ENCODE data around the gene ZGPAT. TPM values are rescaled to one million over a fixed set of nuclear protein-coding genes. Genes with fewer than 3 reads are reported as not detected.
A peak's percentile ranks its signal among the peaks of the same experiment; 100 is the strongest.

The ZGPAT gene
- total and polyA plus RNA-seq, 2 of the 8 experiments (the other 6 are each of a cell fraction or from before 2014, with no cell fraction given), result 14.5 to 21.4 TPM

DNA sequence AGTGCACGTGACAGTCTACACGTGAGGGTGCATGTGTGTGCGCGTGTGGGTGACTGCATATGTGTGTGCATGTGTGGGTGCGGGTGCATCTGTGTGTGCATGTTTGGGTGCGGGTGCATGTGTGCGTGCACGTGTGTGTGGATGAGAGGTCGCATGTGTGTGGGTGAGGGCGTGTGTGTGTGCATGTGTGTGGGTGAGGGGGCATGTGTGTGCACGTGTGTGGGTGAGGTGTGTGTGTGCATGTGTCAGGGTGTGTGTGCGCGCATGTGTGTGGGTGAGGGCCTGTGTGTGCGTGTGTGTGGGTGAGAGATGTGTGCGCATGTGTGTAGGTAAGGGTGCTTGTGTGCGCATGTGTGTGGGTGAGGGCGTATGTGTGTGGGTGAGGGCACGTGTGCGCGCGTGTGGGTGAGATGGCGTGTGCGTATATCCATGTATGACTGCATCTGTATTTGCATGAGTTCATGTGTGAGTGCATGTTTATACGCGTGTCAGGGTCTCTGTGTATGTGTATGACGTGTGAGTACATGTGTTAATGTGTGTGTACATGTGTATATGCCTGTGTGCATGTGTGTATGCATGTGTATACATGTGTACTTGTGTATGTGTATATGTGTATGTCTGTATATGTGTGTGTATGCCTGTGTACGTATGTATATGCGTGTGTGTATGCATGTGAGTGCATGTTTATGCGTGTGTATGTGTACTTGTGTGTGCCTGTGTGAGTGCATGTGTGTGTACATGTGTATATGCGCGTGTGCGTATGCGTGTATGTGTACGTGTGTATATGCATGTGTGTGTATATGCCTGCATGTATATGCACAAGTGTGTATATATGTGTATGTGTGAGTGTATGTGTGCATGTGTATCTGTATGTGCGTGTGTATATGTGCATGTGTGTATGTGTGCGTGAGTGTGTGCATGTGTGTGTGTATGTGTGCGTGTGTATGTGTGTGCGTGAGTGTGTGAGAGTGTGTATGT, 24.6 kb downstream of the ZGPAT start:
- 0 out of 2 replicates have a peak overlapping the region, but pooled peaks have one; percentile 7 for H2BK20ac ChIP-seq (ENCODE audit: low read length)
- 84% methylated on average over 38 of the region's 38 CpGs; no CpG with 5 or more reads in 1 of the 2 experiments for WGBS, 2 experiments (ENCODE audit: extremely low coverage in 1 of 2, insufficient coverage in 1 of 2, insufficient read length in 1 of 2, insufficient replicate concordance in 2 of 2, low coverage in 1 of 2, low lambda C conversion rate in 2 of 2, missing lambda C conversion rate in 1 of 2)
- H3K27ac ChIP-seq (ENCODE audit: low read depth, low read length), result no peak overlapping the region
- no peak overlapping the region for H4K8ac ChIP-seq (ENCODE audit: extremely low read depth, insufficient read depth, low read length)
- no peak overlapping the region for H4K91ac ChIP-seq (replicated peaks; ENCODE audit: insufficient read length, low read length)
- H3K56ac ChIP-seq (replicated peaks; ENCODE audit: insufficient read length, low read depth, low read length), result no peak overlapping the region
- H3K23me2 ChIP-seq (ENCODE audit: low read depth, low read length), result peaks cover 3% of the 10 kb centered on the region
- no peak overlapping the region for H3K4ac ChIP-seq (replicated peaks; ENCODE audit: insufficient read length, low read depth, low read length)
- H3K14ac ChIP-seq (ENCODE audit: insufficient read length), result no peak overlapping the region
- H3K4me1 ChIP-seq (replicated peaks in 1 of 4; ENCODE audit: control insufficient read depth in 3 of 4, insufficient read depth in 4 of 4, low read length in 3 of 4), result peaks cover 0 to 3% (median 0%) of the 10 kb centered on the region in 4 experiments; a peak in 1 of 7 replicates
- no peak overlapping the region for H2BK15ac ChIP-seq (ENCODE audit: low read length)
- POLR2A ChIA-PET (ENCODE audit: partially characterized antibody), result interaction anchor here (1.0 to 1.9 kb wide), 2 partner anchors 15 to 34 kb away, joined by 3 to 7 read pairs; no protein-coding TSS in a partner anchor
- no peak overlapping the region for H3K9ac ChIP-seq (replicated peaks in 1 of 4; ENCODE audit: extremely low read depth in 1 of 4, low read depth in 3 of 4, low read length in 3 of 4)
- H4K5ac ChIP-seq (ENCODE audit: insufficient read length, low read depth, low read length), result no peak overlapping the region
- H3K23ac ChIP-seq (ENCODE audit: insufficient read length), result no peak overlapping the region
- H3K18ac ChIP-seq (ENCODE audit: extremely low read depth, low read length), result no peak overlapping the region
- H2BK5ac ChIP-seq (ENCODE audit: low read depth, low read length), result no peak overlapping the region
- H3K9me3 ChIP-seq (ENCODE audit: insufficient read depth in 2 of 2, low read depth in 1 of 2, low read length in 1 of 2), result peaks cover 0 to 4% of the 10 kb centered on the region in 2 experiments; a peak in 2 of 4 replicates
- FAIRE-seq, result no peak
- H3K79me2 ChIP-seq (ENCODE audit: control insufficient read depth in 1 of 2, insufficient read depth in 2 of 2, low read length in 2 of 2), result peaks cover 0 to 8% of the 10 kb centered on the region in 2 experiments; a peak in 1 of 4 replicates
- H3K79me1 ChIP-seq (ENCODE audit: low read depth, low read length), result peaks cover 16% of the 10 kb centered on the region
- no peak overlapping the region for H3K4me2 ChIP-seq (ENCODE audit: insufficient read depth in 1 of 2, low read depth in 2 of 2, low read length in 2 of 2)
- DNase-seq (ENCODE audit: low read depth in 1 of 2, low spot score in 2 of 2), result no peak
- H2AK5ac ChIP-seq (ENCODE audit: low read depth, low read length), result no peak overlapping the region
- H3K27me3 ChIP-seq (replicated peaks in 1 of 4; ENCODE audit: control insufficient read depth in 3 of 4, extremely low read depth in 1 of 4, insufficient read depth in 3 of 4, low read length in 3 of 4), result peaks cover 0 to 3% (median 1%) of the 10 kb centered on the region in 4 experiments; a peak in 1 of 7 replicates
- H2BK120ac ChIP-seq (replicated peaks; ENCODE audit: low read depth, low read length), result peak overlapping the region; percentile 43
- no peak overlapping the region for H2AFZ ChIP-seq (ENCODE audit: low read length)
- CTCF ChIA-PET (ENCODE audit: partially characterized antibody), result interaction anchor here (1.4 kb wide), 1 partner anchor 16 kb away, joined by 4 read pairs; no protein-coding TSS in a partner anchor
- H4K20me1 ChIP-seq (replicated peaks in 1 of 2; ENCODE audit: control insufficient read depth in 1 of 2, insufficient read depth in 2 of 2, low read length in 2 of 2), result peaks cover 5 to 48% of the 10 kb centered on the region in 2 experiments
- peaks cover 0 to 14% (median 7%) of the 10 kb centered on the region in 4 experiments; a peak in 5 of 8 replicates for H3K36me3 ChIP-seq (ENCODE audit: control insufficient read depth in 2 of 4, insufficient read depth in 4 of 4, low read length in 3 of 4)
- no peak overlapping the region for H3K4me3 ChIP-seq (ENCODE audit: extremely low read depth in 1 of 4, insufficient read depth in 2 of 4, low read depth in 3 of 4, low read length in 4 of 4)
- H2BK12ac ChIP-seq (ENCODE audit: low read depth, low read length), result no peak overlapping the region; the same call in 1 of the 2 replicates
- TF ChIP-seq CHD2 (IDR thresholded peaks at IDR 0.05; ENCODE audit: low read length) (no peak), TBP (IDR thresholded peaks at IDR 0.05; ENCODE audit: low read depth, low read length) (no peak)

All from H1 (cell line).